Measurements from ENCODE around the gene RAI14. TPM values are rescaled to one million over a fixed set of nuclear protein-coding genes. Genes with fewer than 3 reads are reported as not detected.

RAI14 gene
- total and polyA plus RNA-seq, 3 experiments from 2014 or later = 0.58 to 3.9 (median 3.9) TPM

GRCh38 chr5:34627794-34628193, 28.3 kb upstream of the RAI14 start:
- no peaks in the 10 kb centered on the region for H3K36me3 Mint-ChIP-seq
- Histone ChIP-seq H3K4me3 (ENCODE audit: low read length) (no peak overlapping the region), H3K36me3 (ENCODE audit: insufficient read depth, low read length) (no peaks in the 10 kb centered on the region), H3K27ac (ENCODE audit: low read depth, low read length) (no peak overlapping the region), H3K27me3 (ENCODE audit: insufficient read depth, low read length, poor library complexity, severe bottlenecking) (no peaks in the 10 kb centered on the region), H3K9me3 (ENCODE audit: low read length) (no peaks in the 10 kb centered on the region), H3K4me1 (ENCODE audit: insufficient read depth, low read length) (no peaks in the 10 kb centered on the region)
- peaks cover 0 to 5% of the 10 kb centered on the region in 2 donors for H3K27me3 Mint-ChIP-seq
- no peaks in the 10 kb centered on the region for H3K4me1 Mint-ChIP-seq
- H3K4me3 Mint-ChIP-seq = no peak overlapping the region
- peaks cover 0 to 19% (median 12%) of the 10 kb centered on the region in 5 donors for H3K9me3 Mint-ChIP-seq
- ChIA-PET POLR2A (no interaction called here), CTCF (no interaction called here)
- H3K27ac Mint-ChIP-seq = no peak overlapping the region
- no peak for DNase-seq

GRCh38 chr5:34628373-34628772, 27.8 kb upstream of the RAI14 start:
- no peaks in the 10 kb centered on the region for H3K36me3 ChIP-seq (ENCODE audit: insufficient read depth, low read length)
- H3K27me3 Mint-ChIP-seq = peaks cover 0 to 5% of the 10 kb centered on the region in 2 donors
- H3K4me3 ChIP-seq (ENCODE audit: low read length) = no peak overlapping the region
- no peaks in the 10 kb centered on the region for H3K4me1 Mint-ChIP-seq
- no peaks in the 10 kb centered on the region for H3K9me3 ChIP-seq (ENCODE audit: low read length)
- no peaks in the 10 kb centered on the region for H3K36me3 Mint-ChIP-seq
- H3K27me3 ChIP-seq (ENCODE audit: insufficient read depth, low read length, poor library complexity, severe bottlenecking) = no peaks in the 10 kb centered on the region
- H3K27ac Mint-ChIP-seq = no peak overlapping the region
- no peaks in the 10 kb centered on the region for H3K4me1 ChIP-seq (ENCODE audit: insufficient read depth, low read length)
- peaks cover 0 to 19% (median 12%) of the 10 kb centered on the region in 5 donors for H3K9me3 Mint-ChIP-seq
- H3K27ac ChIP-seq (ENCODE audit: low read depth, low read length) = no peak overlapping the region
- H3K4me3 Mint-ChIP-seq = no peak overlapping the region
- ChIA-PET POLR2A (no interaction called here), CTCF (no interaction called here)
- DNase-seq = no peak

- no peaks in the 10 kb centered on the region for H3K36me3 ChIP-seq (ENCODE audit: insufficient read depth, low read length)
- no peak overlapping the region for H3K27ac ChIP-seq (ENCODE audit: low read depth, low read length)
- CTCF ChIA-PET = no interaction called here
- Mint-ChIP-seq H3K4me1 (no peaks in the 10 kb centered on the region), H3K9me3 (peaks cover 0 to 19% (median 12%) of the 10 kb centered on the region in 5 donors), H3K36me3 (no peaks in the 10 kb centered on the region), H3K27me3 (no peaks in the 10 kb centered on the region), H3K4me3 (no peak overlapping the region), H3K27ac (no peak overlapping the region)
- DNase-seq = no peak
- no peak overlapping the region for H3K4me3 ChIP-seq (ENCODE audit: low read length)
- no peaks in the 10 kb centered on the region for H3K27me3 ChIP-seq (ENCODE audit: insufficient read depth, low read length, poor library complexity, severe bottlenecking)
- POLR2A ChIA-PET = no interaction called here
- H3K9me3 ChIP-seq (ENCODE audit: low read length) = no peaks in the 10 kb centered on the region
- H3K4me1 ChIP-seq (ENCODE audit: insufficient read depth, low read length) = no peaks in the 10 kb centered on the region
Measured at GRCh38 chr5:34630596-34630995, 25.5 kb upstream of the RAI14 start.

- no peaks in the 10 kb centered on the region for H3K4me1 ChIP-seq (ENCODE audit: insufficient read depth, low read length)
- no peak for DNase-seq
- CTCF ChIA-PET = no interaction called here
- no peak overlapping the region for H3K4me3 Mint-ChIP-seq
- no peaks in the 10 kb centered on the region for H3K36me3 ChIP-seq (ENCODE audit: insufficient read depth, low read length)
- no peaks in the 10 kb centered on the region for H3K9me3 ChIP-seq (ENCODE audit: low read length)
- H3K4me3 ChIP-seq (ENCODE audit: low read length) = no peak overlapping the region
- no peak overlapping the region for H3K27ac ChIP-seq (ENCODE audit: low read depth, low read length)
- no peaks in the 10 kb centered on the region for H3K27me3 ChIP-seq (ENCODE audit: insufficient read depth, low read length, poor library complexity, severe bottlenecking)
- peaks cover 0 to 2% of the 10 kb centered on the region in 2 donors for H3K27me3 Mint-ChIP-seq
- POLR2A ChIA-PET = no interaction called here
- H3K9me3 Mint-ChIP-seq = peaks cover 0 to 19% (median 12%) of the 10 kb centered on the region in 5 donors
- no peaks in the 10 kb centered on the region for H3K4me1 Mint-ChIP-seq
- H3K27ac Mint-ChIP-seq = no peak overlapping the region
- no peaks in the 10 kb centered on the region for H3K36me3 Mint-ChIP-seq
Measured at GRCh38 chr5:34632807-34633422, 23.2 kb upstream of the RAI14 start.

- Histone ChIP-seq H3K9me3 (ENCODE audit: low read length) (no peaks in the 10 kb centered on the region), H3K27ac (ENCODE audit: low read depth, low read length) (no peak overlapping the region), H3K4me1 (ENCODE audit: insufficient read depth, low read length) (no peaks in the 10 kb centered on the region), H3K36me3 (ENCODE audit: insufficient read depth, low read length) (no peaks in the 10 kb centered on the region), H3K4me3 (ENCODE audit: low read length) (no peak overlapping the region), H3K27me3 (ENCODE audit: insufficient read depth, low read length, poor library complexity, severe bottlenecking) (no peaks in the 10 kb centered on the region)
- Mint-ChIP-seq H3K36me3 (no peaks in the 10 kb centered on the region), H3K4me1 (no peaks in the 10 kb centered on the region), H3K27me3 (peaks cover 8% of the 10 kb centered on the region in 2 donors), H3K4me3 (no peak overlapping the region), H3K9me3 (peaks cover 0 to 5% (median 1%) of the 10 kb centered on the region in 5 donors), H3K27ac (no peak overlapping the region)
- DNase-seq = no peak
- CTCF ChIA-PET = no interaction called here
- POLR2A ChIA-PET = no interaction called here
Measured at GRCh38 chr5:34639852-34640626, 16.1 kb upstream of the RAI14 start.

- no peaks in the 10 kb centered on the region for H3K36me3 Mint-ChIP-seq
- H3K27ac Mint-ChIP-seq = no peak overlapping the region
- Histone ChIP-seq H3K27ac (ENCODE audit: low read depth, low read length) (no peak overlapping the region), H3K4me1 (ENCODE audit: insufficient read depth, low read length) (no peaks in the 10 kb centered on the region), H3K4me3 (ENCODE audit: low read length) (no peak overlapping the region), H3K36me3 (ENCODE audit: insufficient read depth, low read length) (no peaks in the 10 kb centered on the region), H3K9me3 (ENCODE audit: low read length) (no peaks in the 10 kb centered on the region), H3K27me3 (ENCODE audit: insufficient read depth, low read length, poor library complexity, severe bottlenecking) (no peaks in the 10 kb centered on the region)
- POLR2A ChIA-PET = no interaction called here
- peaks cover 21 to 43% of the 10 kb centered on the region in 2 donors for H3K27me3 Mint-ChIP-seq
- CTCF ChIA-PET = no interaction called here
- no peaks in the 10 kb centered on the region for H3K4me1 Mint-ChIP-seq
- H3K4me3 Mint-ChIP-seq = no peak overlapping the region
- peaks cover 0 to 4% (median 2%) of the 10 kb centered on the region in 5 donors for H3K9me3 Mint-ChIP-seq
- no peak for DNase-seq
Measured at GRCh38 chr5:34648039-34648839, 7.9 kb upstream of the RAI14 start.

GRCh38 chr5:34648840-34649158, 7.3 kb upstream of the RAI14 start:
- Histone ChIP-seq H3K36me3 (ENCODE audit: insufficient read depth, low read length) (no peaks in the 10 kb centered on the region), H3K27ac (ENCODE audit: low read depth, low read length) (no peak overlapping the region), H3K4me1 (ENCODE audit: insufficient read depth, low read length) (no peaks in the 10 kb centered on the region), H3K4me3 (ENCODE audit: low read length) (no peak overlapping the region), H3K9me3 (ENCODE audit: low read length) (no peaks in the 10 kb centered on the region), H3K27me3 (ENCODE audit: insufficient read depth, low read length, poor library complexity, severe bottlenecking) (no peaks in the 10 kb centered on the region)
- ChIA-PET CTCF (no interaction called here), POLR2A (no interaction called here)
- peaks cover 0 to 4% (median 2%) of the 10 kb centered on the region in 5 donors for H3K9me3 Mint-ChIP-seq
- no peaks in the 10 kb centered on the region for H3K4me1 Mint-ChIP-seq
- H3K27ac Mint-ChIP-seq = no peak overlapping the region
- H3K27me3 Mint-ChIP-seq = peaks cover 18 to 48% of the 10 kb centered on the region in 2 donors
- H3K36me3 Mint-ChIP-seq = no peaks in the 10 kb centered on the region
- DNase-seq = no peak
- no peak overlapping the region for H3K4me3 Mint-ChIP-seq

GRCh38 chr5:34651791-34652190, 4.3 kb upstream of the RAI14 start:
- no peaks in the 10 kb centered on the region for H3K9me3 ChIP-seq (ENCODE audit: low read length)
- no peak for DNase-seq
- Mint-ChIP-seq H3K4me3 (no peak overlapping the region), H3K4me1 (peaks cover 12 to 19% (median 14%) of the 10 kb centered on the region in 3 donors), H3K27ac (no peak overlapping the region), H3K9me3 (peaks cover 0 to 2% (median 2%) of the 10 kb centered on the region in 5 donors), H3K36me3 (peaks cover 0 to 2% (median 0%) of the 10 kb centered on the region in 3 donors), H3K27me3 (peaks cover 18 to 49% of the 10 kb centered on the region in 2 donors)
- CTCF ChIA-PET = no interaction called here
- no peak overlapping the region for H3K27ac ChIP-seq (ENCODE audit: low read depth, low read length)
- no peaks in the 10 kb centered on the region for H3K27me3 ChIP-seq (ENCODE audit: insufficient read depth, low read length, poor library complexity, severe bottlenecking)
- H3K4me1 ChIP-seq (ENCODE audit: insufficient read depth, low read length) = no peaks in the 10 kb centered on the region
- H3K4me3 ChIP-seq (ENCODE audit: low read length) = no peak overlapping the region
- H3K36me3 ChIP-seq (ENCODE audit: insufficient read depth, low read length) = no peaks in the 10 kb centered on the region
- POLR2A ChIA-PET = no interaction called here
